Mesenchymal stem cell (in vitro differentiated cells and primary cell): ENCODE data around the gene CDC42EP1.
A peak's percentile ranks its signal among the peaks of the same experiment; 100 is the strongest.

Experiments
- DNase-seq: peaks from one replicate; pipeline ENCODE4 v3.0.0-alpha.2; 2013
- H2AFZ ChIP-seq: one replicate; pipeline ENCODE4 v1.6.1; 2013; ENCODE audit warnings: low read depth, mild to moderate bottlenecking, control low read depth, inconsistent platforms, low read length, moderate library complexity
- H2AK5ac ChIP-seq: 2 replicates; pipeline ENCODE4 v1.6.1; 2013; ENCODE audit warnings: low read length, moderate library complexity, mild to moderate bottlenecking, inconsistent platforms; ENCODE audit not compliant: severe bottlenecking
- H2BK120ac ChIP-seq: one replicate; pipeline ENCODE4 v1.6.1; 2013; ENCODE audit warnings: low read depth, mild to moderate bottlenecking, inconsistent platforms, low read length, moderate library complexity
- H2BK12ac ChIP-seq, 2 experiments: one replicate each; pipeline ENCODE4 v1.6.1; 2013; ENCODE audit warnings: inconsistent platforms in 2 of 2, low read length in 2 of 2, mild to moderate bottlenecking in 2 of 2, moderate library complexity in 2 of 2, control low read depth in 1 of 2
- H2BK15ac ChIP-seq: one replicate; pipeline ENCODE4 v1.6.1; 2013; ENCODE audit warnings: mild to moderate bottlenecking, low read depth, inconsistent platforms; ENCODE audit not compliant: poor library complexity, severe bottlenecking
- H2BK5ac ChIP-seq: 2 replicates; pipeline ENCODE4 v1.6.1; 2013; ENCODE audit warnings: low read depth, mild to moderate bottlenecking, low read length, control low read depth, inconsistent platforms; ENCODE audit not compliant: poor library complexity, severe bottlenecking
- H3K14ac ChIP-seq, 2 experiments: one replicate each; pipeline ENCODE4 v1.6.1; 2013; ENCODE audit warnings: inconsistent platforms in 2 of 2, low read length in 2 of 2, control low read depth in 1 of 2, mild to moderate bottlenecking in 1 of 2, moderate library complexity in 1 of 2
- H3K18ac ChIP-seq, 2 experiments: one replicate each; pipeline ENCODE4 v1.6.1; 2013; ENCODE audit warnings: inconsistent platforms in 2 of 2, low read length in 2 of 2, control low read depth in 1 of 2, low read depth in 1 of 2, mild to moderate bottlenecking in 1 of 2
- H3K23ac ChIP-seq, 2 experiments: one replicate each; pipeline ENCODE4 v1.6.1; 2013; ENCODE audit warnings: inconsistent platforms in 2 of 2, low read length in 2 of 2, mild to moderate bottlenecking in 2 of 2, moderate library complexity in 2 of 2, control low read depth in 1 of 2
- H3K27ac ChIP-seq: 2 replicates; pipeline ENCODE4 v1.5.1; 2013; ENCODE audit warnings: mild to moderate bottlenecking, moderate library complexity, low read length, control low read depth, inconsistent platforms; ENCODE audit not compliant: poor library complexity, severe bottlenecking
- H3K27me3 ChIP-seq, 2 experiments: 2 replicates each; pipeline versions ENCODE4 v1.6.1 to v1.7.0; 2013; ENCODE audit warnings: low read length in 2 of 2, mild to moderate bottlenecking in 2 of 2, moderate library complexity in 2 of 2, control low read depth in 1 of 2, inconsistent platforms in 1 of 2; ENCODE audit not compliant: control insufficient read depth in 1 of 2, insufficient read depth in 1 of 2
- H3K36me3 ChIP-seq, 2 experiments: 2 replicates each; pipeline versions ENCODE4 v1.6.1 to v1.7.0; 2013; ENCODE audit warnings: low read length in 2 of 2, control low read depth in 1 of 2, inconsistent platforms in 1 of 2, low read depth in 1 of 2, mild to moderate bottlenecking in 1 of 2; ENCODE audit not compliant: insufficient read depth in 2 of 2, control insufficient read depth in 1 of 2
- H3K4ac ChIP-seq, 2 experiments: one replicate each; pipeline ENCODE4 v1.6.1; 2013; ENCODE audit warnings: inconsistent platforms in 2 of 2, low read length in 2 of 2, mild to moderate bottlenecking in 2 of 2, moderate library complexity in 2 of 2, control low read depth in 1 of 2, low read depth in 1 of 2
- H3K4me1 ChIP-seq: 2 replicates; pipeline ENCODE4 v1.6.1; 2013; ENCODE audit warnings: low read depth, low read length, control low read depth; ENCODE audit not compliant: control insufficient read depth, insufficient read depth
- H3K4me2 ChIP-seq: 2 replicates; pipeline ENCODE4 v1.6.1; 2013; ENCODE audit warnings: low read length, mild to moderate bottlenecking, inconsistent platforms; ENCODE audit not compliant: poor library complexity, severe bottlenecking
- H3K4me3 ChIP-seq, 2 experiments: 2 replicates each; pipeline versions ENCODE4 v1.5.1 to v1.7.0; 2013; ENCODE audit warnings: low read length in 2 of 2, mild to moderate bottlenecking in 2 of 2, control low read depth in 1 of 2, low read depth in 1 of 2; ENCODE audit not compliant: insufficient read depth in 1 of 2
- H3K79me1 ChIP-seq: replicated peaks from 2 replicates; pipeline ENCODE4 v1.6.1; 2013; ENCODE audit warnings: mild to moderate bottlenecking, control low read depth, low read length, inconsistent platforms; ENCODE audit not compliant: poor library complexity, severe bottlenecking
- H3K9ac ChIP-seq: 2 replicates; pipeline ENCODE4 v1.7.0; 2013; ENCODE audit warnings: mild to moderate bottlenecking, low read length, moderate library complexity
- H3K9me3 ChIP-seq: 2 replicates; pipeline ENCODE4 v1.7.0; 2013; ENCODE audit warnings: mild to moderate bottlenecking, low read length; ENCODE audit not compliant: control insufficient read depth
- H4K8ac ChIP-seq: one replicate; pipeline ENCODE4 v1.6.1; 2013; ENCODE audit warnings: inconsistent platforms, mild to moderate bottlenecking, low read length, moderate library complexity
- H4K91ac ChIP-seq: one replicate; pipeline ENCODE4 v1.6.1; 2013; ENCODE audit warnings: mild to moderate bottlenecking, low read length, inconsistent platforms
- WGBS: methylation state at CpG from one replicate; pipeline ENCODE4 v1.1.7; 2013; ENCODE audit warnings: mixed read lengths; 5-methylcytosine and 5-hydroxymethylcytosine counted together

Gene CDC42EP1

DNA sequence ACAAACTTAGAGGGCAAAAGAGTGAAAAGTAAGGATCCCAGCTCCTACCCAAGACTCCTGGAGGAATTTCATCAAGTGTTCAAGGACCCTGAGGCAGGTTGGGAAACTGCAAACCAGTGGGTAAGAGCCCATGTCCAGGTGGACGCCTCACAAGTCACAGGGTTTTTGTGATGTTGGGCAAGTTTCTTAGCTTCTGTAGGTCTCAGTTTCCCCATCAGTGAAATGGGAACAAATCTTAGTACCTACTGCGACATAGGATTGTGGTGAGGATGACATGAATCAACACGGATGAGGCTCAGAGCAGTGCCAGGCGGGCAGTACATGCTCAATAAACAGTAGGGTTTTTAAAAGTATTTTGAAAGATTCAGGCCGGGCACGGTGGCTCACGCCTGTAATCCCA is 17.3 kb upstream of the CDC42EP1 start:
- Histone ChIP-seq H3K23ac (no peak overlapping the region), H3K18ac (no peak overlapping the region), H3K4me3 (no peak overlapping the region), H3K9ac (no peak overlapping the region), H3K14ac (no peak overlapping the region), H2BK5ac (no peak overlapping the region), H3K4me2 (no peak overlapping the region), H4K91ac (no peak overlapping the region), H3K36me3 (no peaks in the 10 kb centered on the region), H3K4ac (no peak overlapping the region), H3K79me1 (no peaks in the 10 kb centered on the region), H2AFZ (no peak overlapping the region), H4K8ac (no peak overlapping the region), H3K4me1 (peaks cover 39% of the 10 kb centered on the region), H3K9me3 (no peaks in the 10 kb centered on the region), H2BK15ac (no peak overlapping the region), H3K27me3 (no peaks in the 10 kb centered on the region), H2BK12ac (no peak overlapping the region), H2AK5ac (no peak overlapping the region), H3K27ac (no peak overlapping the region), H2BK120ac (no peak overlapping the region)
- WGBS: 95% methylated on average over 7 of the region's 7 CpGs
- no peak for DNase-seq

DNA sequence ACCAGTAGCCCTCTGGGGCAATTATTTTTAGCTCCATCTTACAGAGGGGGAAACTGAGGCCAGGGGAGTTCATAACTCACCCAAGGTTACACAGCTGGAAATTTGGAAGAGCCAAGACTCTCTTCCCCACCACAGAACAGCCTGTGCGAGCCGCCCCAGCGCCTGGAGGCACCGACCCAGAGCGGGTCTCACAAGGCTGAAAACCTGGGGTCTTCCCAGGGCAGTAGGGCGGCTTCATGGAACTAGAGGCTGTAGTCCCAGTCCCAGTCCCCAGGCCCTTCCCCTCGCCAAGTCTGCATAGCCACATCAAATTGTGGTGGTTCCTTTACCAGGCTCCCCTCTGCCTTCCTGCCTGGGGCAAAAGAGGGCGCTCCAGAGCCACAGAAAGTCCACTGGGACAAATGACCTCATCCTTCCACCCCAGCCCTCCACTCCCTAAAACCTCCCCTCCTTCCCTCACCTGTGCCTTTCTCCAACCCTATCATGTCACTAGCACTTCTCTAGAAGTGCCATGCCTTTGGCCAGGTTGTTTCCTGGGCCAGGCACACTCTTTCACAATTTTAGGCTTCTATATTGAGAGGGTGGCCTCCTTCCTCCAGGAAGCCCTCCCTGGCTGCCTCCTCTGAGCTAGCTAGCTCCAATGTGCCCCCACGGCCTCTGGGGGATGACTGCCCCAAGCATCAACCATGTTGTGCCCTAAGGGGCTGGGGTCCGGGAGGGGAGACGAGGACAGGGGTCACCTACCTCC is 15.2 kb upstream of the CDC42EP1 start:
- Histone ChIP-seq H4K91ac (peak overlapping the region; percentile 96), H2BK5ac (peak overlapping the region; percentile 78), H3K4ac (peak overlapping the region; percentile 82 to 97), H3K79me1 (no peaks in the 10 kb centered on the region), H3K9ac (peak overlapping the region; percentile 78), H3K4me1 (peaks cover 41% of the 10 kb centered on the region), H2BK120ac (peak overlapping the region; percentile 92), H3K36me3 (no peaks in the 10 kb centered on the region), H3K9me3 (no peaks in the 10 kb centered on the region), H4K8ac (peak overlapping the region; percentile 91), H3K4me3 (peak overlapping the region in 1 of 2 experiments; percentile 64), H2BK12ac (peak overlapping the region; percentile 70 to 99), H3K18ac (peak overlapping the region; percentile 90 to 98), H2BK15ac (peak overlapping the region; percentile 99), H3K27me3 (no peaks in the 10 kb centered on the region), H3K4me2 (peak overlapping the region; percentile 67), H3K27ac (peak overlapping the region; percentile 93), H2AK5ac (peak overlapping the region; percentile 86), H2AFZ (no peak overlapping the region), H3K23ac (peak overlapping the region in 1 of 2 experiments; percentile 34), H3K14ac (peak overlapping the region in 1 of 2 experiments; percentile 94)
- DNase-seq: peak; percentile 84
- WGBS: 27% methylated on average over 11 of the region's 11 CpGs

DNA sequence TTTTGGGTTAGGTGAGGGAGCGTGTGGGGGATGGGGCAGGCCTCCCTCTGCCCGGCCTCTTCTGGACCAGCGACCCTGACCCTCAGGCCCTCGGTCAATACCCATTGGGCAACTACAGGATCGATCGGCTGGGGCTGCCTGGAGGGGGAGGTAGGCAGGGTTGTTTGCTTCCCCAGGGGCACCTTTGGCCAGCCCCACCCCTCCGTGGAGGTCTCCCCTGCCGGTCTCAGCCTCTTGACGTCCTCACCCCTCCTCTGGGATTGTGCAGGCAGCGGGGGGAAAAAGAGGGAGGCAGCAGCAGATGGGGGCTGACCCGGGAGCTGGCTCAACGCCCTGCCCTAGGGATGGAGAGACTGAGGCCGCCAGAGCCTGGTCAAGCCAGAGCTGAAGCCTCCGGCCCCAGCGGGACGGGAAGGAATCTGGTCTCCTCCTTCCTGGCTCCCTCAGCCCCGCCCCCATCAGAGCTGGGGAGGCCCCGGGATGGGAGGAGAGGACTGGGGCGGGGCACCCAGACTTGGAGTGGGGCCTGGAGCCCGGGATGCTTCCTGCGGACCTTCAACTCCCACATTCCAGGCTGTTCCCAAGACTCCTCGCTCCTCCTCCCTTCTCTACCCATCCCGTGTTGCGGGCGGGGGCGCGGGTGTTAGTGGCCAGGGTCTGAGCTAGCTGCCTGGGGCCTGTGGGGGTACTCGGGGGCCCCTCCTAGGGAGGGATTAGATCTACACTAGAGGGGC is 14.4 kb upstream of the CDC42EP1 start:
- Histone ChIP-seq H3K4me2 (peak overlapping the region; percentile 67), H3K27me3 (no peaks in the 10 kb centered on the region), H4K8ac (peak overlapping the region; percentile 91), H2BK15ac (peak overlapping the region; percentile 99), H3K9ac (peak overlapping the region; percentile 78), H3K27ac (peak overlapping the region; percentile 93), H3K18ac (peak overlapping the region; percentile 90 to 98), H2BK5ac (peak overlapping the region; percentile 88), H3K9me3 (no peaks in the 10 kb centered on the region), H2AK5ac (peak overlapping the region; percentile 95), H3K14ac (peak overlapping the region in 1 of 2 experiments; percentile 94), H3K4ac (peak overlapping the region; percentile 82 to 97), H2BK12ac (peak overlapping the region; percentile 64 to 99), H3K4me1 (peaks cover 40% of the 10 kb centered on the region), H2BK120ac (peak overlapping the region; percentile 92), H3K4me3 (peak overlapping the region in 1 of 2 experiments; percentile 64), H3K23ac (peak overlapping the region in 1 of 2 experiments; percentile 34), H4K91ac (peak overlapping the region; percentile 96), H3K79me1 (no peaks in the 10 kb centered on the region), H3K36me3 (no peaks in the 10 kb centered on the region), H2AFZ (no peak overlapping the region)
- DNase-seq: peak; percentile 100
- 6% methylated on average over 11 of the region's 28 CpGs for WGBS
